Measurements from ENCODE around the gene OLFM1. TPM values are rescaled to one million over a fixed set of nuclear protein-coding genes. Genes with fewer than 3 reads are reported as not detected.

Gene OLFM1
- total RNA-seq, 1 experiment from 2014 or later: not detected

DNA sequence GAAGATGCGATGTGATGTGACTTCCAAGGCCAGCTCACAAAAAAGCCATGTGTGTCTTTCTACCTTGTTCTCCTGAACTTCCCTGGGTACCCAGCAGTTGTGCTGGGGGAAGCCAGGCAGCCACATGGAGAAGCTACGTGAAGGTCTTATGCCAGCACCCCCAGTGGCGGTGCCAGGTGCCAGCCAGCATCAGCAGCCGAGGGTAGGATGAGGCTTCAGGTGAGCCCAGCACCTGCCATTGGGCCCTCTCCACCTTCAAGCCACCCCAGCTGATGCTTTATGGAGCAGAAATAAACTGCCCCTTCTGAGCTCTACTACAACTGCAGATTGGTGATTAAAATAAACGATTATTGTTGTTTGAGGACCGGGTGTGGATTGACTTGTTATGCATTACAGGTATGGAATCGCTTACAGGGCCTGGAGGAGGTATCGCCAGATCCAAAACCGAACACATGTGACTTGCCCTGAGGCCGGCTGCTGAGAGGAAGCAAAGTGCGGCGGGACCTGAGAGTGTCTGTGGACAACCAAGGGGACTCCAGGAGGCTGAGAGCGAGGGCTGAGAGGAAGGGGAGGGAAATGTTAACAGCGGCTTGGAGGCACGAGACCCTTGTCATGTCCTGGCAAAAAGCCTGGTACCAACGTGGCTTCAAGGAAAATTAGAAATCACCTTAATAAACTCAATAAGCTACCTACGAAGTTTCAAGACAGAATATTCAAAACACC, 36.0 kb upstream of the OLFM1 start:
- ChIA-PET POLR2A (ENCODE audit: unreplicated experiment) (no interaction called here), CTCF (no interaction called here)
- Histone ChIP-seq H3F3A (ENCODE audit: insufficient read depth, low read depth) (no peaks in the 10 kb centered on the region), H3K9me2 (ENCODE audit: insufficient read depth) (no peaks in the 10 kb centered on the region), H3K4me2 (no peak overlapping the region), H3K27ac (no peak overlapping the region), H3K27me3 (ENCODE audit: insufficient read depth, low read depth) (peaks cover 89% of the 10 kb centered on the region), H3K79me2 (ENCODE audit: low read depth) (no peaks in the 10 kb centered on the region), H3K9me3 (ENCODE audit: insufficient read depth, low read depth) (no peaks in the 10 kb centered on the region), H3K4me3 (no peak overlapping the region), H3K36me3 (ENCODE audit: low read depth) (no peaks in the 10 kb centered on the region), H2AFZ (no peak overlapping the region), H4K20me1 (ENCODE audit: insufficient read depth) (no peaks in the 10 kb centered on the region), H3K4me1 (replicated peaks; ENCODE audit: insufficient read depth) (no peaks in the 10 kb centered on the region)
- intact Hi-C loops (cut with micrococcal nuclease; ENCODE audit: unreplicated experiment): no loop called here
- DNase-seq: no peak
- BruUV-seq (replicated peaks): no TSS peak
- TF ChIP-seq, protein P1, sequence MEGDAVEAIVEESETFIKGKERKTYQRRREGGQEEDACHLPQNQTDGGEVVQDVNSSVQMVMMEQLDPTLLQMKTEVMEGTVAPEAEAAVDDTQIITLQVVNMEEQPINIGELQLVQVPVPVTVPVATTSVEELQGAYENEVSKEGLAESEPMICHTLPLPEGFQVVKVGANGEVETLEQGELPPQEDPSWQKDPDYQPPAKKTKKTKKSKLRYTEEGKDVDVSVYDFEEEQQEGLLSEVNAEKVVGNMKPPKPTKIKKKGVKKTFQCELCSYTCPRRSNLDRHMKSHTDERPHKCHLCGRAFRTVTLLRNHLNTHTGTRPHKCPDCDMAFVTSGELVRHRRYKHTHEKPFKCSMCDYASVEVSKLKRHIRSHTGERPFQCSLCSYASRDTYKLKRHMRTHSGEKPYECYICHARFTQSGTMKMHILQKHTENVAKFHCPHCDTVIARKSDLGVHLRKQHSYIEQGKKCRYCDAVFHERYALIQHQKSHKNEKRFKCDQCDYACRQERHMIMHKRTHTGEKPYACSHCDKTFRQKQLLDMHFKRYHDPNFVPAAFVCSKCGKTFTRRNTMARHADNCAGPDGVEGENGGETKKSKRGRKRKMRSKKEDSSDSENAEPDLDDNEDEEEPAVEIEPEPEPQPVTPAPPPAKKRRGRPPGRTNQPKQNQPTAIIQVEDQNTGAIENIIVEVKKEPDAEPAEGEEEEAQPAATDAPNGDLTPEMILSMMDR (conservative IDR thresholded peaks at IDR 0.05): no peak
- TF ChIP-seq EZH2 (IDR thresholded peaks at IDR 0.05; ENCODE audit: low read depth): no peak

GRCh38 chr9:135053133-135053532, 34.3 kb upstream of the OLFM1 start:
- BruUV-seq (replicated peaks): no TSS peak
- no peak for DNase-seq
- Histone ChIP-seq H4K20me1 (ENCODE audit: insufficient read depth) (no peaks in the 10 kb centered on the region), H3K9me3 (ENCODE audit: insufficient read depth, low read depth) (no peaks in the 10 kb centered on the region), H3K4me2 (no peak overlapping the region), H3K79me2 (ENCODE audit: low read depth) (no peaks in the 10 kb centered on the region), H3K27me3 (ENCODE audit: insufficient read depth, low read depth) (peaks cover 73% of the 10 kb centered on the region), H3K9me2 (ENCODE audit: insufficient read depth) (no peaks in the 10 kb centered on the region), H3K4me3 (no peak overlapping the region), H3K27ac (no peak overlapping the region), H3K4me1 (replicated peaks; ENCODE audit: insufficient read depth) (no peaks in the 10 kb centered on the region), H2AFZ (no peak overlapping the region), H3K36me3 (ENCODE audit: low read depth) (no peaks in the 10 kb centered on the region), H3F3A (ENCODE audit: insufficient read depth, low read depth) (no peaks in the 10 kb centered on the region)
- ChIA-PET POLR2A (ENCODE audit: unreplicated experiment) (no interaction called here), CTCF (no interaction called here)
- no peak for TF ChIP-seq EZH2 (IDR thresholded peaks at IDR 0.05; ENCODE audit: low read depth)
- intact Hi-C loops (cut with micrococcal nuclease; ENCODE audit: unreplicated experiment): no loop called here

GRCh38 chr9:135055181-135055580, 32.3 kb upstream of the OLFM1 start:
- intact Hi-C loops (cut with micrococcal nuclease; ENCODE audit: unreplicated experiment): no loop called here
- Histone ChIP-seq H2AFZ (no peak overlapping the region), H3K4me1 (replicated peaks; ENCODE audit: insufficient read depth) (no peaks in the 10 kb centered on the region), H3F3A (ENCODE audit: insufficient read depth, low read depth) (no peaks in the 10 kb centered on the region), H3K36me3 (ENCODE audit: low read depth) (no peaks in the 10 kb centered on the region), H3K27ac (no peak overlapping the region), H3K4me2 (no peak overlapping the region), H3K9me3 (ENCODE audit: insufficient read depth, low read depth) (no peaks in the 10 kb centered on the region), H4K20me1 (ENCODE audit: insufficient read depth) (no peaks in the 10 kb centered on the region), H3K27me3 (ENCODE audit: insufficient read depth, low read depth) (peaks cover 68% of the 10 kb centered on the region), H3K79me2 (ENCODE audit: low read depth) (no peaks in the 10 kb centered on the region), H3K4me3 (no peak overlapping the region), H3K9me2 (ENCODE audit: insufficient read depth) (no peaks in the 10 kb centered on the region)
- DNase-seq: no peak
- ChIA-PET POLR2A (ENCODE audit: unreplicated experiment) (no interaction called here), CTCF (no interaction called here)
- BruUV-seq (replicated peaks): no TSS peak
- TF ChIP-seq EZH2 (IDR thresholded peaks at IDR 0.05; ENCODE audit: low read depth): no peak
- TF ChIP-seq, protein P1 (conservative IDR thresholded peaks at IDR 0.05): no peak

GRCh38 chr9:135056541-135056940, 30.9 kb upstream of the OLFM1 start:
- no peak overlapping the region for H3K27ac ChIP-seq
- no peaks in the 10 kb centered on the region for H3K79me2 ChIP-seq (ENCODE audit: low read depth)
- no TSS peak for BruUV-seq (replicated peaks)
- intact Hi-C loops (cut with micrococcal nuclease; ENCODE audit: unreplicated experiment): no loop called here
- no peaks in the 10 kb centered on the region for H3K9me2 ChIP-seq (ENCODE audit: insufficient read depth)
- no peaks in the 10 kb centered on the region for H3F3A ChIP-seq (ENCODE audit: insufficient read depth, low read depth)
- no peaks in the 10 kb centered on the region for H4K20me1 ChIP-seq (ENCODE audit: insufficient read depth)
- no peak overlapping the region for H3K4me3 ChIP-seq
- no peak for TF ChIP-seq EZH2 (IDR thresholded peaks at IDR 0.05; ENCODE audit: low read depth)
- TF ChIP-seq, protein P1 (conservative IDR thresholded peaks at IDR 0.05): no peak
- peaks cover 63% of the 10 kb centered on the region for H3K27me3 ChIP-seq (ENCODE audit: insufficient read depth, low read depth)
- no peaks in the 10 kb centered on the region for H3K4me1 ChIP-seq (replicated peaks; ENCODE audit: insufficient read depth)
- H3K4me2 ChIP-seq: no peak overlapping the region
- ChIA-PET POLR2A (ENCODE audit: unreplicated experiment) (no interaction called here), CTCF (interaction anchor here (0.6 kb wide), 1 partner anchor 1172 kb away, joined by 3 read pairs; no protein-coding TSS in a partner anchor)
- DNase-seq: no peak
- H2AFZ ChIP-seq: no peak overlapping the region
- H3K36me3 ChIP-seq (ENCODE audit: low read depth): no peaks in the 10 kb centered on the region
- no peaks in the 10 kb centered on the region for H3K9me3 ChIP-seq (ENCODE audit: insufficient read depth, low read depth)

Data from PC-9 (cell line).